Stomach (tissue), 9 donors: ENCODE data around the gene XPO6. TPM values are rescaled to one million over a fixed set of nuclear protein-coding genes. Genes with fewer than 3 reads are reported as not detected.

Experiments used
- DNase-seq, 2 donors: peaks; one replicate each; pipeline versions ENCODE4 v3.0.0 to v3.0.0-alpha.2; 2013 to 2019
- H3K27ac ChIP-seq, 5 donors: fragments of 200-600 bp in 4 of 5; sonication (generic) in 4 of 5; one replicate each; pipeline ENCODE4 v1.5.1; 2013 to 2019; ENCODE audit warnings: mild to moderate bottlenecking in 1 of 5, moderate library complexity in 1 of 5
- H3K27me3 ChIP-seq, 3 donors: fragments of 200-600 bp; sonication (generic); one replicate each; pipeline ENCODE4 v1.5.1; 2017 to 2019; ENCODE audit warnings: mixed run types in 1 of 3
- H3K36me3 ChIP-seq, 4 donors: fragments of 200-600 bp; sonication (generic); 1 replicate in 3 of 4; 2 replicates in 1 of 4; pipeline ENCODE4 v1.5.1; 2016 to 2019
- H3K4me1 ChIP-seq, 4 donors: fragments of 200-600 bp; sonication (generic); one replicate each; pipeline ENCODE4 v1.5.1; 2016 to 2019
- H3K4me3 ChIP-seq, 4 donors: fragments of 200-600 bp; sonication (generic) in 3 of 4; one replicate each; pipeline ENCODE4 v1.5.1; 2016 to 2019; ENCODE audit warnings: mild to moderate bottlenecking in 1 of 4
- H3K9me3 ChIP-seq, 4 donors: fragments of 200-600 bp; sonication (generic); one replicate each; pipeline ENCODE4 v1.5.1; 2016 to 2019
- CTCF ChIP-seq, 7 experiments: fragments of 450-650 bp in 4 of 7; fragments of 200-600 bp in 3 of 7; sonication (generic) in 3 of 7; IDR thresholded peaks; one replicate each; pipeline ENCODE4 v1.5.1; 2016 to 2019; ENCODE audit warnings: antibody characterized with exemption in 7 of 7, control low read depth in 2 of 7, mild to moderate bottlenecking in 1 of 7
- EP300 ChIP-seq: sonication (generic); formaldehyde crosslinking; IDR thresholded peaks from one replicate; pipeline ENCODE4 v1.6.1; 2017; ENCODE audit warnings: antibody characterized with exemption
- POLR2A ChIP-seq, 4 donors: fragments of 450-650 bp; IDR thresholded peaks; one replicate each; pipeline ENCODE4 v1.6.1; 2016; ENCODE audit warnings: antibody characterized with exemption in 4 of 4, control low read depth in 2 of 4, mild to moderate bottlenecking in 1 of 4, moderate library complexity in 1 of 4
- POLR2AphosphoS5 ChIP-seq, 3 donors: sonication (generic); formaldehyde crosslinking; IDR thresholded peaks; one replicate each; pipeline ENCODE4 v1.6.1; 2016; ENCODE audit warnings: antibody characterized with exemption in 3 of 3
- WGBS, 5 donors: extraction: QIAGEN DNeasy Blood & Tissue Kit in 3 of 5; methylation state at CpG; one replicate each; pipeline versions ENCODE4 v1.1.5 to v1.1.7; 2013 to 2018; 5-methylcytosine and 5-hydroxymethylcytosine counted together
- intact Hi-C: fragments of 100-400 bp; cut with DNase I; formaldehyde crosslinking; loops from one replicate; pipeline ENCODE4 v1.15.1; 2023; ENCODE audit warnings: low total_unique reads
- polyA plus RNA-seq, 3 donors: library from polyadenylated mRNA; stranded (reverse); fragments of 200-250 nt; gene quantifications; one replicate each; pipeline ENCODE4 v1.2.3, GENCODE V29; 2013
- total RNA-seq, 5 donors: library from RNA; depleted of rRNA; stranded (reverse); fragments of >200 nt; gene quantifications; one replicate each; pipeline versions ENCODE4 v1.1.0 to v1.2.3, GENCODE V29; 2014 to 2016
- donor health status: healthy with polysubstance abuse.
- donor health status: Bipolar disorder and iron deficiency.
- donor health status: healthy.

The XPO6 gene
- total and polyA plus RNA-seq, 8 donors = 37.2 to 241 (median 85.2) TPM

DNA sequence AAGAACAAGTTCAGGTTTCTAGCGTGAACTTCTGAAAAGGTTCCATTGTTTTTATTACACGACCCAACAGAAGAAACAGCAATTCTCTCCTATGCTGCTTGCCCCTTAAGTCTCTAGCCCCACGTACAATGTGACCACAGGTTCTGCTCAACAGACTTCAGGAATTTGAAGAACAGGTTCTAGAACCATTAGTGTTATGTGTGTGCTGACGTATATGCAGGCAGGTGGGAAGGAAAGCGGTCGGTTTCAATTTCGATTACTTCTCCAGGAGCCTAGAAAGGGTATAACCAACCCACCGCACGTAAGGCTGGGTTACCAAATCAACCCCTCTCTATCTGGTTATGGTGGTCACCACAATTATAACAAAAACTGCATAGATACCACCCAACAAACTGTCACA is 39.4 kb downstream of the XPO6 start:
- TF ChIP-seq POLR2A (IDR thresholded peaks at IDR 0.05) (no peak), EP300 (no peak), CTCF (IDR thresholded peaks at IDR 0.05) (no peak), POLR2AphosphoS5 (IDR thresholded peaks at IDR 0.05) (no peak)
- Histone ChIP-seq H3K9me3 (no peaks in the 10 kb centered on the region), H3K4me3 (no peak overlapping the region), H3K36me3 (peaks cover 42 to 84% (median 77%) of the 10 kb centered on the region in 4 donors), H3K27me3 (no peaks in the 10 kb centered on the region), H3K4me1 (peaks cover 0 to 22% (median 2%) of the 10 kb centered on the region in 4 donors), H3K27ac (no peak overlapping the region)
- no peak for DNase-seq
- WGBS, 5 donors = 80 to 85% (median 85%) methylated on average over 9 of the region's 9 CpGs
- intact Hi-C loops = no loop called here

- Histone ChIP-seq H3K9me3 (no peaks in the 10 kb centered on the region), H3K27ac (no peak overlapping the region), H3K36me3 (peaks cover 47 to 84% (median 77%) of the 10 kb centered on the region in 4 donors), H3K4me1 (peaks cover 0 to 20% (median 2%) of the 10 kb centered on the region in 4 donors), H3K27me3 (no peaks in the 10 kb centered on the region), H3K4me3 (no peak overlapping the region)
- 84 to 96% (median 92%) methylated on average over 2 of the region's 2 CpGs for WGBS, 5 donors
- intact Hi-C loops = no loop called here
- no peak for DNase-seq
- TF ChIP-seq EP300 = no peak
Measured at GRCh38 chr16:28171816-28172215, 39.9 kb downstream of the XPO6 start.

- Histone ChIP-seq H3K4me1 (peaks cover 0 to 16% (median under 1%) of the 10 kb centered on the region in 4 donors), H3K36me3 (peaks cover 46 to 85% (median 80%) of the 10 kb centered on the region in 4 donors), H3K9me3 (no peaks in the 10 kb centered on the region), H3K27me3 (no peaks in the 10 kb centered on the region), H3K27ac (no peak overlapping the region), H3K4me3 (no peak overlapping the region)
- 87 to 94% (median 89%) methylated on average over 6 of the region's 6 CpGs for WGBS, 5 donors
- TF ChIP-seq POLR2A (IDR thresholded peaks at IDR 0.05) (no peak), POLR2AphosphoS5 (IDR thresholded peaks at IDR 0.05) (no peak), EP300 (no peak), CTCF (IDR thresholded peaks at IDR 0.05) (no peak)
- DNase-seq = peak in 1 of 2 donors; percentile 42
- intact Hi-C loops = no loop called here
Measured at GRCh38 chr16:28168991-28169554, 42.7 kb downstream of the XPO6 start.

DNA sequence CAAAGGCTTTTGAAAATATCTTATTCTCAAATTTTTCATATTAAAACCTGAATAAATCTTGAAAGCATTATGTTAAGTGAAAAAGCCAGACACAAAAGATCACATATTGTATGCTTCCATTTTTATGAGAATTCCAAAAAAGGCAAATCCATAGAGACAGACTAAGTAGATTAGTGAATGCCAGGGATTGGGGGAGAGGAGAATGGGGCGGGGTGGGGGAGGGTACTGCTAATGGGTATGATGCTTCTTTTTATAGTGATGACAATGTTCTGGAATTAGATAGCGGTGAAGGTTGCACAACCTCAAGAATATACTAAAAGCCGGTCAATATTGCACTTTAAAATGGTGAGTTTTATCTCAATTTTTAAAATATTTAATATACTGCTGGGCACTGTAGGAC is 44.0 kb downstream of the XPO6 start:
- no peak for DNase-seq
- no peaks in the 10 kb centered on the region for H3K9me3 ChIP-seq
- no peaks in the 10 kb centered on the region for H3K27me3 ChIP-seq
- peaks cover 0 to 23% (median 5%) of the 10 kb centered on the region in 4 donors for H3K4me1 ChIP-seq
- H3K27ac ChIP-seq = no peak overlapping the region
- H3K36me3 ChIP-seq = peaks cover 37 to 81% (median 71%) of the 10 kb centered on the region in 4 donors
- WGBS, 5 donors = 80 to 98% (median 96%) methylated on average over 3 of the region's 3 CpGs
- intact Hi-C loops = no loop called here
- TF ChIP-seq POLR2AphosphoS5 (IDR thresholded peaks at IDR 0.05) (no peak), EP300 (no peak), CTCF (IDR thresholded peaks at IDR 0.05) (no peak), POLR2A (IDR thresholded peaks at IDR 0.05) (no peak)
- no peak overlapping the region for H3K4me3 ChIP-seq

- DNase-seq = no peak
- peaks cover 0 to 25% (median 5%) of the 10 kb centered on the region in 4 donors for H3K4me1 ChIP-seq
- no peaks in the 10 kb centered on the region for H3K27me3 ChIP-seq
- no peak overlapping the region for H3K4me3 ChIP-seq
- intact Hi-C loops = no loop called here
- peaks cover 37 to 78% (median 67%) of the 10 kb centered on the region in 4 donors for H3K36me3 ChIP-seq
- peak overlapping the region in 1 of 5 donors; percentile 66 for H3K27ac ChIP-seq
- no peaks in the 10 kb centered on the region for H3K9me3 ChIP-seq
- no peak for TF ChIP-seq POLR2AphosphoS5 (IDR thresholded peaks at IDR 0.05)
- no peak for TF ChIP-seq CTCF (IDR thresholded peaks at IDR 0.05)
- no peak for TF ChIP-seq EP300
- no peak for TF ChIP-seq POLR2A (IDR thresholded peaks at IDR 0.05)
- WGBS, 5 donors = 94 to 100% (median 98%) methylated on average over 7 of the region's 7 CpGs
Measured at GRCh38 chr16:28167221-28167620, 44.5 kb downstream of the XPO6 start.
